ENCODE measurements around the gene SH3RF2.

GRCh38 chr5:145946112-145946861 is 9.9 kb downstream of the SH3RF2 start:
- TF ChIP-seq, protein P1, sequence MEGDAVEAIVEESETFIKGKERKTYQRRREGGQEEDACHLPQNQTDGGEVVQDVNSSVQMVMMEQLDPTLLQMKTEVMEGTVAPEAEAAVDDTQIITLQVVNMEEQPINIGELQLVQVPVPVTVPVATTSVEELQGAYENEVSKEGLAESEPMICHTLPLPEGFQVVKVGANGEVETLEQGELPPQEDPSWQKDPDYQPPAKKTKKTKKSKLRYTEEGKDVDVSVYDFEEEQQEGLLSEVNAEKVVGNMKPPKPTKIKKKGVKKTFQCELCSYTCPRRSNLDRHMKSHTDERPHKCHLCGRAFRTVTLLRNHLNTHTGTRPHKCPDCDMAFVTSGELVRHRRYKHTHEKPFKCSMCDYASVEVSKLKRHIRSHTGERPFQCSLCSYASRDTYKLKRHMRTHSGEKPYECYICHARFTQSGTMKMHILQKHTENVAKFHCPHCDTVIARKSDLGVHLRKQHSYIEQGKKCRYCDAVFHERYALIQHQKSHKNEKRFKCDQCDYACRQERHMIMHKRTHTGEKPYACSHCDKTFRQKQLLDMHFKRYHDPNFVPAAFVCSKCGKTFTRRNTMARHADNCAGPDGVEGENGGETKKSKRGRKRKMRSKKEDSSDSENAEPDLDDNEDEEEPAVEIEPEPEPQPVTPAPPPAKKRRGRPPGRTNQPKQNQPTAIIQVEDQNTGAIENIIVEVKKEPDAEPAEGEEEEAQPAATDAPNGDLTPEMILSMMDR (IDR thresholded peaks at IDR 0.05 in 8 of 11, conservative IDR thresholded peaks at IDR 0.05 in 3 of 11) = no peak
- TF ChIP-seq POLR2A (IDR thresholded peaks at IDR 0.05) = no peak
- TF ChIP-seq POLR2AphosphoS5 (IDR thresholded peaks at IDR 0.05) = no peak
